HG02884 (cell line): ENCODE results near the gene MARCHF9.

Source experiments
- ATAC-seq: cut with Tn5 transposase; IDR thresholded peaks from one replicate; pipeline ENCODE4 v1.9.1; 2021; ENCODE audit warnings: mild to moderate bottlenecking, moderate library complexity; ENCODE audit not compliant: unreplicated experiment

Gene MARCHF9

GRCh38 chr12:57751788-57752667, 2.9 kb upstream of the MARCHF9 start, which contains the start of gene CDK4:
Gene CDK4 (minus strand): TSS chr12:57752310. CDS start chr12:57751717, 593 bp downstream.
- ATAC-seq, result peak; percentile 56

DNA sequence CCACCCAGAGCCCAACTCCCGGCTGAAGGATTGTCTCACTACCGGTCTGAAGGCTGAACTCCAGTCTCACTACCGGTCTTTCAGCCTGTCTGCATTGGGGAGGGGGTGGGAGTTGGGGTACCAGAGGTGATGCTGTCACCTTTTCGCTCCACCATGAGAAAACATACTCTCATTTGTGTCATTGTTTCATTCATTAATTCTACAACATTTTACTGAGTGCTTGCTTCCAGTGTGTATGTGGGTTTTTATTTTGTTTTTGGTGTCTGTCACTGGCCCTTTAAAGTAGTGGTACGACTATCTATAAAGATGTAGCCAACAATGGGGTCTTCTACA, 2.3 kb upstream of the MARCHF9 start:
- no peak for ATAC-seq

DNA sequence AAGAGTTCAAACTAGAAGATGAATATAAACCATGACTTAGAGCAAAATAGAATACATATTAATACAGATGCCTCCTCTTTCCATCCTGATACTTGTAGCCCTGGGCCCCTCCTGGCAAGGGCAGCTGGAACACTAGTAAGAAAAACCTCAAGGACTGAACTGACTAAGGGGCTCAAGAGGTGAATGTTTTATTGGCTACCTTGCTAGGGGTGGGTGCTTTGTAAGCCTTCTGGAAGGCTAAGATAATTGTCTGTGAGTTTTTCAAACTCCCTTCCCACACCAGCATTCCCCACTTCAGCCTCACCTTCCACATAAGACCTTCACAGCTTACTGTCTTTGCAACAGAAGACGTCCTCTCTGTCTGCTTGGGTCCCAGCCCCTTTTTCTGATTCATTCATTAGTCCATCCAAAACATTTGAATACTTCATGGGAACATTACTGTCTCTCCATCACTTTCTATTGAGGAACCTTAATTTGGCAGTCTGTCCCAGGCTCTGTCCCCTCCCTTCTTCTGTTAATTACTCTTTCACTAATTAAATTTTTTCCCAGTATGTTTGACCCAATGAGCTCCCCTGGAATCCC, 1.1 kb upstream of the MARCHF9 start:
- no peak for ATAC-seq

- no peak for ATAC-seq
Observed at GRCh38 chr12:57755194-57755453, 221 bp downstream of the MARCHF9 start.

DNA sequence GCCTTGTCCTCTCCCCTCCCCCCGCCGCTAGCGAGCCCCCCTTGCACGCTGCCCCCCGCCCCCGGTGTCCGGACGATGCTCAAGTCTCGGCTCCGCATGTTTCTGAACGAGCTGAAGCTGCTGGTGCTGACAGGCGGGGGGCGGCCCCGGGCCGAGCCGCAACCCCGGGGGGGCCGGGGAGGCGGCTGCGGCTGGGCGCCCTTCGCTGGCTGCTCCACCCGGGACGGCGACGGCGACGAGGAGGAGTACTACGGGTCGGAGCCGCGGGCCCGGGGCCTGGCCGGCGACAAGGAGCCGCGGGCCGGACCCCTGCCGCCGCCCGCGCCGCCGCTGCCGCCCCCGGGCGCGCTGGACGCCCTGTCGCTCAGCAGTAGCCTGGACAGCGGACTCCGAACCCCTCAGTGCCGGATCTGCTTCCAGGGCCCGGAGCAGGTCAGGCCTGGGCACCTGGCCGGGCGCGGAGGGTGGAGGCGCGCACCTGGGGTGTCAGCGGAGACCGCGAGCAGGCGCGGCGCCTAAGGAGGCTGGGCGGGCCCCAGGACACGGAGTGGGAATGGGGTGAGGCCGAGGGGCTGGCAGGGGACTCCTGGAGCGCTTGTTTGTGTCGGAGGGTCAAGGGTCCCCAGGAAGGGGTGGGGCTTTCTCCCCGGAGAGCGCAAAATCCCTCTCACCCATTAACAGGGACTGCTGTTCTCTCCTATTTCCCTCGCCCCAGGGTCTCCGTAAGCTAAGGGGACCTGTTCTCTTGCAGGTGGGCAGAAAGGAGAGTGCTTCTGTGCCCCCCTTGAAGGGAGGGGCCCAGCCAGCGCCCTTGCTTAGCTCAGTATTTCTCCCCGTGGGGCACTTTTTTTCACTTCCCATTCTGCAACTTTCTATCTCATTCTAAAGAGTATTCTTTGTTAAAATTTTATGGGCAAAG, 810 bp downstream of the MARCHF9 start:
- no peak for ATAC-seq

GRCh38 chr12:57756406-57757341, 1.8 kb downstream of the MARCHF9 start:
- ATAC-seq, result no peak

DNA sequence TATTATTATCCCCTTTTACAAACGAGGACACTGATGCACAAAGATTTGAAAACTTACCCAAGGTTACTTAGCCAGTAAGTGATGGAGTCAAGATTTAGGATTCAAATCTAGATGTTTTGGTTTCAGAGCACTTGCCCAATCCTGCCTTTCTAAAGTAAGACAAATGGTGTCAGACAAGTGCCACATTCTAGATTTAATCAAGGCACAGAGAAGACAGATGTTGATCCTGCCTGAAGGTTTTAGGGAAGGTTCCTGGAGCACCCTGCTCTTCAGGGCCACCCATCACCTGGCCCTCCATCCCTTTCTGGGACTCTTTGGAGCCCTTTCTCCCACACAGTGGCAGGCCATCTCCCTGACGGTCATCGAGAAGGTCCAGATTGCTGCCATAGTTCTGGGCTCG, 2.9 kb downstream of the MARCHF9 start:
- ATAC-seq, result no peak

DNA sequence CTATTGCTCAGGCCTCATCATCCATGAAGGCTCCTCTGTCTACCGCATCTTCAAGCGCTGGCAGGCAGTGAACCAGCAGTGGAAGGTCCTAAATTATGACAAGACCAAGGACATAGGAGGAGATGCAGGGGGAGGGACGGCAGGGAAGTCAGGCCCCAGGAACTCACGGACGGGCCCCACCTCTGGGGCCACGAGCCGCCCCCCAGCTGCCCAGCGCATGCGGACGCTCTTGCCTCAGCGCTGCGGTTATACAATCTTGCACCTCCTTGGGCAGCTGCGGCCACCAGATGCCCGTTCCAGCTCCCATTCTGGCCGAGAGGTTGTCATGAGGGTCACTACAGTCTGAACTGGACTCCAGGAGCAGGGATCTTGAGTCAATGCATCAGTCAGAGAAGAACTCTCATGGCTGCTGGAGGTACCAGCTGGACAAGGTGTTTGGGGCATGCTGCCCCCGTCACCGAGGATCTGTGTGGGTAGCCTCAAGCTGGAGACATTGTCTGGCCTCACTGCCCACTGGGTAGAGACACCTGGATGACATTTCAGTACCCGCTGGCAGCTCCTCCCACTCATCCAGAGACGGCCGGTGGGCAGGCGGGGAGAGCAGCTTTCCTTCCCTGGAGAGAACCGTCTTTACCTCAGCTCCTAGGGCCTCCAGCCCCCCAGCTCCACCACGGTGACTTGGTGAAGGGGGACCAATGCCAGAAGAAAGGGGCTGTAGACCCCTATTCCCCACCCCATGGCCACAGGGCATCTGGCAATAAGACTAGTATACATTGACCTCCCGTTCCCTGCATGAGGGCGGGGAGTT, 3.9 kb downstream of the MARCHF9 start:
- no peak for ATAC-seq

- ATAC-seq, result no peak
Observed at GRCh38 chr12:57759360-57759980, 4.6 kb downstream of the MARCHF9 start.

- no peak for ATAC-seq
Observed at GRCh38 chr12:57760347-57760982, 5.6 kb downstream of the MARCHF9 start.

DNA sequence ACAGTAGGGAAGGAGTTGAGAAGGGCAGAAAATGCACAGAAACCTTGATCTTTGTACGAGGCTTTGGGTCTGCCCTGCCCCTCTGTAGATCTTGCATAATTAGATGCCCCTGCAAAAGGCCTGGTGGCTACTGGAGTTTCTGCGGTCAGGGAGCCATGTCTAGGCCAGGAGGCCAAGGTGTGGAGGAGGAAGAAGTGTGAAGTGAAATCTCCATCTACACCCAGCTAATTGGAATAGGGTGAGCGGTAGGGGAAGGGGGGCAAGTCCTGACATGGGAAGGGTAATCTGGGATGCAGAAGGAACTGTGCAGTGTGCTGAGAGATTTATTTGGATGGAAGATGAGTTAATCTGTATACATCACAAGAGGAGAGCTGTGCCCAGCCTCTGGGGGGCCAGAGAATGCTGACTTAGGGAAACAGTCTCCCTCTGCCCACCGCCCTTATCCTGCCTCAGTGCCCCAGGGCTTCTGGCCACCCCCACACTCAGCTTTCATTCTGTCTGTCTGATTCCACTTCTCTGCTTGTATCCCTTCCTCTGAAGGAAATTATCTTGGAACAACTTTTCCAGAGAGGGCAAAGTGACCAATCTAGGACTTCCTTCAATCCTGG, 6.6 kb downstream of the MARCHF9 start:
- ATAC-seq, result no peak

- ATAC-seq, result no peak
Observed at GRCh38 chr12:57762463-57762862, 7.6 kb downstream of the MARCHF9 start.

DNA sequence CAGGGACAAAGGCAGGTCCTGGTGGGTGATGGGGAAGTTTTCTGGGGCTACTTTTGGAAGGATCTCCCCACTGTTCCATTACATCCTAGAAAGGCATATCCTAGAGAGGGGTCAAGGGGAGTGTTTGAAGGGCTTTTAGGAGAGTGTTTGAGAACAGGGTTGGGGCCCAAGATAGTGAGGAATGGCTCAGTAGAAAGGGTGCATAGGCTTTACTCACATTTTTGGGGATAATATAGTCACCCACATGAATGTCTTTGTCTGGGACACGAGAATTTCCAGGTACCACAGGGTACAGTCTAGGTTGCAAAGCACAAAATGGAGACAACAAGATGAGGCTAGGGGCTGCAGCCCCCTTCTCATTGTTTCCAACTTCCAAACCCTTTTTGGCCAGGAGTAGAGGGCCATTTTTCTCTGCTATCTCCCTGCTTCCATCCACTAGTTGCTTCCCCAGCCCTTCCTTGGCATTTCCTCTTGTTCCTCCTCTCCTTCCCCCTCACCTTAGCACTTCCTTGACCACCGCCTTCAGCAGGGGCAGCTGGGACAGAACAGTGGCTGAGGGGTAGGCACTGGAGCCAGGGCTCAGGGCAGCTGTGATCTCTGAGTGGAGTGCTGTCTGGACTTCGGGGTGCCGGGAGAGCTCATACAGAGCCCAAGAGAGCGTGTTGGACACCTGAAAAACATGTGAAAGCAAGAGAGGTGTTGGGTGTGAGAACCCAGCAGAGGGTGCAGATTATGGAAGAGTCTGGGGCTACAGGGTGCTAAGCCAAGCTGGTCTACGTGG, 9.2 kb downstream of the MARCHF9 start:
- ATAC-seq, result no peak

GRCh38 chr12:57764662-57765002, 9.7 kb downstream of the MARCHF9 start:
- no peak for ATAC-seq

- ATAC-seq, result peak; percentile 46
Observed at GRCh38 chr12:57765003-57765697, 10.2 kb downstream of the MARCHF9 start.

- no peak for ATAC-seq
Observed at GRCh38 chr12:57765698-57766463, 11.0 kb downstream of the MARCHF9 start.
